Osteoblast (primary cell): Measurements from ENCODE around the gene WDR36. TPM values are rescaled to one million over a fixed set of nuclear protein-coding genes. Genes with fewer than 3 reads are reported as not detected.

Experiments
- DNase-seq: peaks from one replicate; pipeline ENCODE4 v3.0.0; 2011; ENCODE audit warnings: low spot score, mixed read lengths; ENCODE audit not compliant: insufficient read length; ENCODE audit errors: missing footprints
- H2AFZ ChIP-seq: 2 replicates; pipeline ENCODE4 v1.6.0; 2011; ENCODE audit warnings: mild to moderate bottlenecking, low read length
- H3K27ac ChIP-seq: 2 replicates; pipeline ENCODE4 v1.5.1; 2011; ENCODE audit warnings: mild to moderate bottlenecking, low read depth, low read length, moderate library complexity
- H3K27me3 ChIP-seq: 2 replicates; pipeline ENCODE4 v1.6.0; 2012; ENCODE audit warnings: mild to moderate bottlenecking, control low read depth, inconsistent platforms, low read length, moderate library complexity; ENCODE audit not compliant: insufficient read depth
- H3K36me3 ChIP-seq: 2 replicates; pipeline ENCODE4 v1.5.1; 2011; ENCODE audit warnings: mild to moderate bottlenecking, low read length, control low read depth, moderate library complexity; ENCODE audit not compliant: insufficient read depth
- H3K4me1 ChIP-seq: 2 replicates; pipeline ENCODE4 v1.5.1; 2011; ENCODE audit warnings: mild to moderate bottlenecking, low read length, control low read depth, moderate library complexity; ENCODE audit not compliant: insufficient read depth
- H3K4me2 ChIP-seq: 2 replicates; pipeline ENCODE4 v1.6.0; 2011; ENCODE audit warnings: mild to moderate bottlenecking, low read length; ENCODE audit not compliant: insufficient read depth
- H3K4me3 ChIP-seq: fragments of 200-600 bp; sonication (generic); 3 replicates; pipeline ENCODE4 v1.5.1; 2012; ENCODE audit warnings: mild to moderate bottlenecking, low read length, inconsistent platforms; ENCODE audit not compliant: insufficient read depth
- H3K79me2 ChIP-seq: 2 replicates; pipeline ENCODE4 v1.6.0; 2012; ENCODE audit warnings: mild to moderate bottlenecking, low read length, control low read depth, inconsistent platforms; ENCODE audit not compliant: insufficient read depth
- H3K9me3 ChIP-seq: 2 replicates; pipeline ENCODE4 v1.5.1; 2011; ENCODE audit warnings: low read depth, low read length, control low read depth
- H4K20me1 ChIP-seq: 2 replicates; pipeline ENCODE4 v1.6.0; 2012; ENCODE audit warnings: mild to moderate bottlenecking, low read length, control low read depth; ENCODE audit not compliant: insufficient read depth
- CTCF ChIP-seq: IDR thresholded peaks from 2 replicates; pipeline ENCODE4 v1.5.1; 2011; ENCODE audit warnings: mild to moderate bottlenecking, low read depth, low read length, moderate library complexity; ENCODE audit errors: extremely low read depth
- total RNA-seq: library from RNA; depleted of rRNA; stranded (reverse); fragments of >200 nt; gene quantifications from 2 replicates; pipeline ENCODE4 v1.2.3, GENCODE V29; 2012

WDR36 gene
- total RNA-seq, 1 donor, result 44.5 TPM

GRCh38 chr5:111061618-111062017 is 30.5 kb upstream of the WDR36 start:
- no peak overlapping the region for H3K27ac ChIP-seq
- no peaks in the 10 kb centered on the region for H4K20me1 ChIP-seq
- H3K79me2 ChIP-seq, result no peaks in the 10 kb centered on the region
- peaks cover 10% of the 10 kb centered on the region for H3K27me3 ChIP-seq
- H3K4me1 ChIP-seq, result no peaks in the 10 kb centered on the region
- no peaks in the 10 kb centered on the region for H3K36me3 ChIP-seq
- no peak overlapping the region for H3K4me2 ChIP-seq
- TF ChIP-seq CTCF, result no peak
- no peak for DNase-seq
- H2AFZ ChIP-seq, result no peak overlapping the region
- no peak overlapping the region for H3K4me3 ChIP-seq
- no peaks in the 10 kb centered on the region for H3K9me3 ChIP-seq

GRCh38 chr5:111063709-111064322 is 28.3 kb upstream of the WDR36 start:
- Histone ChIP-seq H3K4me2 (no peak overlapping the region), H2AFZ (no peak overlapping the region), H3K27me3 (peaks cover 27% of the 10 kb centered on the region), H3K36me3 (no peaks in the 10 kb centered on the region), H3K79me2 (no peaks in the 10 kb centered on the region), H3K9me3 (no peaks in the 10 kb centered on the region), H4K20me1 (no peaks in the 10 kb centered on the region), H3K4me1 (no peaks in the 10 kb centered on the region), H3K4me3 (no peak overlapping the region), H3K27ac (no peak overlapping the region)
- DNase-seq, result no peak
- peak; percentile 29 for TF ChIP-seq CTCF

- H3K9me3 ChIP-seq, result no peaks in the 10 kb centered on the region
- DNase-seq, result no peak
- H3K36me3 ChIP-seq, result no peaks in the 10 kb centered on the region
- H2AFZ ChIP-seq, result no peak overlapping the region
- no peak for TF ChIP-seq CTCF
- no peaks in the 10 kb centered on the region for H3K79me2 ChIP-seq
- H4K20me1 ChIP-seq, result no peaks in the 10 kb centered on the region
- no peak overlapping the region for H3K4me2 ChIP-seq
- H3K4me1 ChIP-seq, result peaks cover 5% of the 10 kb centered on the region
- peaks cover 39% of the 10 kb centered on the region for H3K27me3 ChIP-seq
- H3K27ac ChIP-seq, result no peak overlapping the region
- H3K4me3 ChIP-seq, result no peak overlapping the region
These were observed 25.7 kb upstream of the WDR36 start for GRCh38 chr5:111066261-111066938.

- Histone ChIP-seq H3K79me2 (no peaks in the 10 kb centered on the region), H3K27me3 (peaks cover 50% of the 10 kb centered on the region), H3K4me2 (no peak overlapping the region), H3K27ac (no peak overlapping the region), H3K9me3 (no peaks in the 10 kb centered on the region), H4K20me1 (no peaks in the 10 kb centered on the region), H3K4me1 (peaks cover 5% of the 10 kb centered on the region), H3K4me3 (no peak overlapping the region), H3K36me3 (no peaks in the 10 kb centered on the region), H2AFZ (no peak overlapping the region)
- no peak for DNase-seq
- TF ChIP-seq CTCF, result no peak
These were observed 23.9 kb upstream of the WDR36 start for GRCh38 chr5:111068213-111068612.
